Activated T-helper 9 cell treated with anti-CD3 and anti-CD28 coated beads, Interleukin-2, amount 50 U/mL, for 16 hours (primary cell): ENCODE results near the gene SETD5.
"Not testable (repeated sequence)": the region's sequence is repeated elsewhere in the genome, so short reads cannot be mapped to it uniquely, and the experiment has no call there.

Experiments used
- DNase-seq: peaks from one replicate; pipeline ENCODE4 v3.0.0-alpha.2; 2020; ENCODE audit warnings: low read depth

SETD5 gene

GRCh38 chr3:9455596-9456131, 58.2 kb downstream of the SETD5 start:
- DNase-seq = no peak

GRCh38 chr3:9467451-9467850, 70.0 kb downstream of the SETD5 start:
- DNase-seq = no peak

GRCh38 chr3:9468460-9468859, 71.0 kb downstream of the SETD5 start:
- DNase-seq = no peak

GRCh38 chr3:9469986-9470385, 72.6 kb downstream of the SETD5 start:
- no peak for DNase-seq

- no peak for DNase-seq
Observed at GRCh38 chr3:9473496-9474065, 76.2 kb downstream of the SETD5 start.

- DNase-seq = no peak
Observed at GRCh38 chr3:9474482-9474881, 77.1 kb downstream of the SETD5 start.

GRCh38 chr3:9476935-9477334, 79.5 kb downstream of the SETD5 start:
- no peak for DNase-seq

- no peak for DNase-seq
Observed at GRCh38 chr3:9480265-9480664, 82.8 kb downstream of the SETD5 start.

GRCh38 chr3:9485248-9485647, 87.8 kb downstream of the SETD5 start:
- no peak for DNase-seq

GRCh38 chr3:9491506-9491905, 94.1 kb downstream of the SETD5 start:
- no peak for DNase-seq

- not testable (repeated sequence) for DNase-seq
Observed at GRCh38 chr3:9494036-9494435, 96.6 kb downstream of the SETD5 start.

- DNase-seq = no peak
Observed at GRCh38 chr3:9496893-9497292, 99.5 kb downstream of the SETD5 start.

- DNase-seq = no peak
Observed at GRCh38 chr3:9497821-9498565, 100.6 kb downstream of the SETD5 start.

- DNase-seq = no peak
Observed at GRCh38 chr3:9498781-9499180, 101.4 kb downstream of the SETD5 start.

GRCh38 chr3:9499455-9500107, 102.2 kb downstream of the SETD5 start:
- no peak for DNase-seq

- DNase-seq = peak; percentile 23
Observed at GRCh38 chr3:9500108-9501050, 103.0 kb downstream of the SETD5 start.

GRCh38 chr3:9501226-9501625, 103.8 kb downstream of the SETD5 start:
- no peak for DNase-seq

GRCh38 chr3:9503283-9503682, 105.9 kb downstream of the SETD5 start:
- peak; percentile 50 for DNase-seq

GRCh38 chr3:9507586-9508578, 110.5 kb downstream of the SETD5 start:
- DNase-seq = no peak

- DNase-seq = no peak
Observed at GRCh38 chr3:9508781-9509180, 111.4 kb downstream of the SETD5 start.
